ENCODE data around the gene XPNPEP2. TPM values are rescaled to one million over a fixed set of nuclear protein-coding genes. Genes with fewer than 3 reads are reported as not detected.

Gene XPNPEP2
- total and polyA plus RNA-seq, 9 of the 15 experiments (the other 6 are each of a cell fraction or from before 2014, with no cell fraction given) = 0.03 to 0.19 (median 0.09) TPM; not detected in 5

DNA sequence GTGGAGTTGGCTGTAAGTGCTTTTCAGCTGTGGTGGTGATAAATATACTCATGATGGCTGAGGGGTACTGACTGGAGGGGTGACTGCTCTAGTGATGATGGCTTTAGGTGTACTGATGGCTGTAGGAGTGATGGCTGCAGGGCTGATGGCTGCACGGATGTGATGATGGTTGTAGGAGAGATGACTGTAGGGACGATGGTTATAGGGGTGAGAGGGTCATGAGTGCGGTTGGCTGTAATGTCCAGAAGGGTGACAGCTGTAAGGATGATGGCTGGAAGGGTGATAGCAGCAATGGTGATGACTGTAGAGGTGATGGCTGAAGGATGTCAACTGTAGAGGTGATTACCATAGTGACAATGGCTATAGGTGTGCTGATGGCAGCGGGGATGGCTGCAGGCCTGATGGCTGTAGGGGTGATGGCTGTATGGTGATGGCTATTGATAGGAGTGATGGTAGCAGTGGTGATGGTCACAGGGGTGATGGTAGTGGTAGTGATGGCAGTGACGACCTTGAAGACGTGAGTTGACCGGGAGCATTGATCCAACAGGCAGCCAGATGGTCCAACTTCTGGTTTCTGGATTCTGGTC, 40.4 kb downstream of the XPNPEP2 start (continued):
- TF ChIP-seq, protein P1, sequence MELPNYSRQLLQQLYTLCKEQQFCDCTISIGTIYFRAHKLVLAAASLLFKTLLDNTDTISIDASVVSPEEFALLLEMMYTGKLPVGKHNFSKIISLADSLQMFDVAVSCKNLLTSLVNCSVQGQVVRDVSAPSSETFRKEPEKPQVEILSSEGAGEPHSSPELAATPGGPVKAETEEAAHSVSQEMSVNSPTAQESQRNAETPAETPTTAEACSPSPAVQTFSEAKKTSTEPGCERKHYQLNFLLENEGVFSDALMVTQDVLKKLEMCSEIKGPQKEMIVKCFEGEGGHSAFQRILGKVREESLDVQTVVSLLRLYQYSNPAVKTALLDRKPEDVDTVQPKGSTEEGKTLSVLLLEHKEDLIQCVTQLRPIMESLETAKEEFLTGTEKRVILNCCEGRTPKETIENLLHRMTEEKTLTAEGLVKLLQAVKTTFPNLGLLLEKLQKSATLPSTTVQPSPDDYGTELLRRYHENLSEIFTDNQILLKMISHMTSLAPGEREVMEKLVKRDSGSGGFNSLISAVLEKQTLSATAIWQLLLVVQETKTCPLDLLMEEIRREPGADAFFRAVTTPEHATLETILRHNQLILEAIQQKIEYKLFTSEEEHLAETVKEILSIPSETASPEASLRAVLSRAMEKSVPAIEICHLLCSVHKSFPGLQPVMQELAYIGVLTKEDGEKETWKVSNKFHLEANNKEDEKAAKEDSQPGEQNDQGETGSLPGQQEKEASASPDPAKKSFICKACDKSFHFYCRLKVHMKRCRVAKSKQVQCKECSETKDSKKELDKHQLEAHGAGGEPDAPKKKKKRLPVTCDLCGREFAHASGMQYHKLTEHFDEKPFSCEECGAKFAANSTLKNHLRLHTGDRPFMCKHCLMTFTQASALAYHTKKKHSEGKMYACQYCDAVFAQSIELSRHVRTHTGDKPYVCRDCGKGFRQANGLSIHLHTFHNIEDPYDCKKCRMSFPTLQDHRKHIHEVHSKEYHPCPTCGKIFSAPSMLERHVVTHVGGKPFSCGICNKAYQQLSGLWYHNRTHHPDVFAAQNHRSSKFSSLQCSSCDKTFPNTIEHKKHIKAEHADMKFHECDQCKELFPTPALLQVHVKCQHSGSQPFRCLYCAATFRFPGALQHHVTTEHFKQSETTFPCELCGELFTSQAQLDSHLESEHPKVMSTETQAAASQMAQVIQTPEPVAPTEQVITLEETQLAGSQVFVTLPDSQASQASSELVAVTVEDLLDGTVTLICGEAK (IDR thresholded peaks at IDR 0.05) = no peak
- TF ChIP-seq, protein P1 (CRISPR knock-in tag; IDR thresholded peaks at IDR 0.05) = no peak
- TF ChIP-seq ZNF444 (CRISPR knock-in tag; IDR thresholded peaks at IDR 0.05) (no peak), MIER1 (IDR thresholded peaks at IDR 0.05; ENCODE audit: low read depth) (no peak)
- TF ChIP-seq, protein P2, sequence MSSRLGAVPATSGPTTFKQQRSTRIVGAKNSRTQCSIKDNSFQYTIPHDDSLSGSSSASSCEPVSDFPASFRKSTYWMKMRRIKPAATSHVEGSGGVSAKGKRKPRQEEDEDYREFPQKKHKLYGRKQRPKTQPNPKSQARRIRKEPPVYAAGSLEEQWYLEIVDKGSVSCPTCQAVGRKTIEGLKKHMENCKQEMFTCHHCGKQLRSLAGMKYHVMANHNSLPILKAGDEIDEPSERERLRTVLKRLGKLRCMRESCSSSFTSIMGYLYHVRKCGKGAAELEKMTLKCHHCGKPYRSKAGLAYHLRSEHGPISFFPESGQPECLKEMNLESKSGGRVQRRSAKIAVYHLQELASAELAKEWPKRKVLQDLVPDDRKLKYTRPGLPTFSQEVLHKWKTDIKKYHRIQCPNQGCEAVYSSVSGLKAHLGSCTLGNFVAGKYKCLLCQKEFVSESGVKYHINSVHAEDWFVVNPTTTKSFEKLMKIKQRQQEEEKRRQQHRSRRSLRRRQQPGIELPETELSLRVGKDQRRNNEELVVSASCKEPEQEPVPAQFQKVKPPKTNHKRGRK (tag; IDR thresholded peaks at IDR 0.05) = no peak
- TF ChIP-seq, protein P3, sequence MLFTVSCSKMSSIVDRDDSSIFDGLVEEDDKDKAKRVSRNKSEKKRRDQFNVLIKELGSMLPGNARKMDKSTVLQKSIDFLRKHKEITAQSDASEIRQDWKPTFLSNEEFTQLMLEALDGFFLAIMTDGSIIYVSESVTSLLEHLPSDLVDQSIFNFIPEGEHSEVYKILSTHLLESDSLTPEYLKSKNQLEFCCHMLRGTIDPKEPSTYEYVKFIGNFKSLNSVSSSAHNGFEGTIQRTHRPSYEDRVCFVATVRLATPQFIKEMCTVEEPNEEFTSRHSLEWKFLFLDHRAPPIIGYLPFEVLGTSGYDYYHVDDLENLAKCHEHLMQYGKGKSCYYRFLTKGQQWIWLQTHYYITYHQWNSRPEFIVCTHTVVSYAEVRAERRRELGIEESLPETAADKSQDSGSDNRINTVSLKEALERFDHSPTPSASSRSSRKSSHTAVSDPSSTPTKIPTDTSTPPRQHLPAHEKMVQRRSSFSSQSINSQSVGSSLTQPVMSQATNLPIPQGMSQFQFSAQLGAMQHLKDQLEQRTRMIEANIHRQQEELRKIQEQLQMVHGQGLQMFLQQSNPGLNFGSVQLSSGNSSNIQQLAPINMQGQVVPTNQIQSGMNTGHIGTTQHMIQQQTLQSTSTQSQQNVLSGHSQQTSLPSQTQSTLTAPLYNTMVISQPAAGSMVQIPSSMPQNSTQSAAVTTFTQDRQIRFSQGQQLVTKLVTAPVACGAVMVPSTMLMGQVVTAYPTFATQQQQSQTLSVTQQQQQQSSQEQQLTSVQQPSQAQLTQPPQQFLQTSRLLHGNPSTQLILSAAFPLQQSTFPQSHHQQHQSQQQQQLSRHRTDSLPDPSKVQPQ (CRISPR knock-in tag; IDR thresholded peaks at IDR 0.05; ENCODE audit: borderline replicate concordance) = no peak

Measured in K562 (cell line).